ENCODE results near the gene SSB.
A peak's percentile ranks its signal among the peaks of the same experiment; 100 is the strongest.
"Not testable (repeated sequence)": the region's sequence is repeated elsewhere in the genome, so short reads cannot be mapped to it uniquely, and the experiment has no call there.

SSB gene

GRCh38 chr2:169782513-169782912, 16.2 kb upstream of the SSB start:
- DNase-seq: no peak

DNA sequence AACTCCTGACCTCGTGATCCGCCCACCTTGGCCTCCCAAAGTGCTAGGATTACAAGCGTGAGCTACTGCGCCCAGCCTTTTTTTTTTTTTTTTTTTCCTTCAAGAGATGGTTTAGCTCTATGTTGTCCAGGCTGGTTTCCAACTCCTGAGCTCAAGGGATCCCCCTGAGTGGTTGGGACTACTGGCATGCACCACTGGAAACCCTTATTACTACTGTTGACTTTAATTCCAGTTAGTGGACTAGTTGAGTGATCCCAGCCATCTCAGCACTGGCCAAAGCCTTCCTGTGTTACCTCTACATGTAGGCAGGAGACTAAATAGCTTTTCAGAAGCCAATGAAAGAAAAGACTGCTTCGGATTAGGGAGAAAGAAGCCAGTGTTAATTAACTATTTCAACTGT, 8.1 kb upstream of the SSB start:
- DNase-seq: no peak

DNA sequence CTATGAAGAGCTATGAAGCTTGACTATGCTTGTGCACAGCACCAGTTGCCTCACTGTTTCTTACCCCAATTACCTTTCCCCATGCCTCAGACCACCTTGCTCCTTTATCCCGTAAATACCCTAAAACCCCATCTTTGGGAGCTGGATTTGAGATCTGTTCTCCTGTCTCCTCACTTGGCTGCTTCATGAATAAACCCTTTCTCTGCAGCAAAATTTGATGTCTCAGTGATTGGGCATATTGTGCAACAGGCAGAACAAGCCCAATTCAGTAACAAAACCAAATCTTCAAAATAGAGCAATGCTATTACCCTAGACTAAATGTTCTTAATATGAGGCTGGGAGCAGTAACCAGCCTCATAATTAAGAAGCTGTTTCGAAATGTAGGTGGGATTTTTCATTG, 3.5 kb upstream of the SSB start:
- no peak for DNase-seq

GRCh38 chr2:169796441-169796840, 2.2 kb upstream of the SSB start:
- DNase-seq: no peak

GRCh38 chr2:169797601-169798000, 1.1 kb upstream of the SSB start:
- DNase-seq: no peak

DNA sequence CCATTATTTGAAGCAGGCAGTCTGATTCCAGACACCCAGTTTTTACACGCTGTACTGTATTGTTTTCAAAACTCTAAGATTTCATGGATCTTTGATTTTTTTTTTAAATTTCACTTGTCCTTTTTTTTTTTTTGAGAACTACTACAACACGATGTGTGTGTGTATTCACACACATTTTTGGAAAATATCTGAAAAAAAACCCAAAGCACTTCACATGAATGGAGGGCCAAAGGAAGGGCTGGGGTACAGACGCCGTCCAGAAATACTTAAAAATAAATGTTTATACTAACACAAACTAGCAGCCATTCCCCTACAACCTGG, 314 bp upstream of the SSB start:
- peak in 1 of 2 experiments; percentile 40 for DNase-seq

- DNase-seq: no peak
These were observed 4.8 kb downstream of the SSB start for GRCh38 chr2:169803480-169803879.

DNA sequence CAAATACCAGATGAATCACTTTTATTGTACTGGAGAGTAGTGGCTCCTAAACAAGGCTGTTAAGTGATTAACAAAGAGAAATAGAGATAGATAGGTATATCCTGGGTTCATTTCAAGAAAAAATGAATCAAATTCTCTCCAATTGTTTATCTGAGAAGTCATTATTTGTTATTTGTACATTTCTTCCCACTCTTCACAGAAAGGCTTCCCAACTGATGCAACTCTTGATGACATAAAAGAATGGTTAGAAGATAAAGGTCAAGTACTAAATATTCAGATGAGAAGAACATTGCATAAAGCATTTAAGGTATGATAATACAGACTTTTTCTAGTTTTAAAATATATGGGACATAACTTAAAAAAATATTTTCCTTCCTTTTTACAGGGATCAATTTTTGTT, 7.9 kb downstream of the SSB start:
- DNase-seq: no peak

GRCh38 chr2:169808221-169808620, 9.6 kb downstream of the SSB start:
- no peak for DNase-seq

DNA sequence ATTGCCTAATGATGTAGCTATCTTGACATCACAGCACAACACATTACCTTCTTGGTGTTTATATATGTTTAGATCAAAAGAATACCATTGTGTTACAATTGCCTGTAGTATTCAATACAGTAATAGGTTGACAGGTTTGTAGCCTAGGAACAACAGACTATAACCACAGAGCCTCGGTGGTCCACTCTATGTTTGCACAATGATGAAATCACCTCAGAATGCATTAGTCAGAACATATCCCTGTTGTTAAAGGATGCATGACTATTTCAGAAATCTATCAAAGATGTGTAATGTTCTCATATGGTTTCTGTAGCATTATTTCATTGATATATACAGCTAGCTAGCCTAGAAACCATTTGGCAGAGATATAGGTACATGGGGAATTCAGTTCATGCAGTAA, 17.2 kb downstream of the SSB start:
- DNase-seq: no peak

- not testable (repeated sequence) for DNase-seq
These were observed 18.3 kb downstream of the SSB start for GRCh38 chr2:169816961-169817360.

- not testable (repeated sequence) for DNase-seq
These were observed 18.7 kb downstream of the SSB start for GRCh38 chr2:169817369-169817768.

DNA sequence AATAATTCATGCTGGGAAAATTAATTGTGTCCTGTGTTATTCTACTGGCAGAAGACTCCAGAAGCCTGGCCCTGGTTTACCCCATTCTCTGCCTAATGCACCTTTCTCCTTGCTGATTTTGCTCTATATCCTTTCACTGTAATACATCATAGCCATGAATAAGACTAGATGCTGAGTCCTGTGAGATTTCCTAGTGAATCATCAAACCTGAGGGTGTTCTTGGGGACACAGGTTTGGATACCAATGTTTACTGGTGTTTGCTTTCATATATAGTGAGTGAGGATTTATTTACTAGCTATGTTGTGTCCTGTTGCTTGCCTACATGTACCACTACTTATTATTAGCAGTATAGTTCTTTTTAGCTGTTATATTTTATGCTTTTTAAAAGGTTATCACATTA, 19.6 kb downstream of the SSB start:
- no peak for DNase-seq

- no peak for DNase-seq
These were observed 20.4 kb downstream of the SSB start for GRCh38 chr2:169819106-169819505.

GRCh38 chr2:169820101-169820500, 21.4 kb downstream of the SSB start:
- DNase-seq: not testable (repeated sequence)

- no peak for DNase-seq
These were observed 23.4 kb downstream of the SSB start for GRCh38 chr2:169822036-169822435.

- DNase-seq: no peak
These were observed 24.2 kb downstream of the SSB start for GRCh38 chr2:169822785-169823392.

- DNase-seq: no peak
These were observed 25.3 kb downstream of the SSB start for GRCh38 chr2:169823996-169824372.

GRCh38 chr2:169824373-169825333, 26.0 kb downstream of the SSB start, which contains the start of gene METTL5:
METTL5 (minus strand) TSS chr2:169824905; CDS start chr2:169824597, 308 bp downstream.
- DNase-seq: peak; percentile 78 to 79

DNA sequence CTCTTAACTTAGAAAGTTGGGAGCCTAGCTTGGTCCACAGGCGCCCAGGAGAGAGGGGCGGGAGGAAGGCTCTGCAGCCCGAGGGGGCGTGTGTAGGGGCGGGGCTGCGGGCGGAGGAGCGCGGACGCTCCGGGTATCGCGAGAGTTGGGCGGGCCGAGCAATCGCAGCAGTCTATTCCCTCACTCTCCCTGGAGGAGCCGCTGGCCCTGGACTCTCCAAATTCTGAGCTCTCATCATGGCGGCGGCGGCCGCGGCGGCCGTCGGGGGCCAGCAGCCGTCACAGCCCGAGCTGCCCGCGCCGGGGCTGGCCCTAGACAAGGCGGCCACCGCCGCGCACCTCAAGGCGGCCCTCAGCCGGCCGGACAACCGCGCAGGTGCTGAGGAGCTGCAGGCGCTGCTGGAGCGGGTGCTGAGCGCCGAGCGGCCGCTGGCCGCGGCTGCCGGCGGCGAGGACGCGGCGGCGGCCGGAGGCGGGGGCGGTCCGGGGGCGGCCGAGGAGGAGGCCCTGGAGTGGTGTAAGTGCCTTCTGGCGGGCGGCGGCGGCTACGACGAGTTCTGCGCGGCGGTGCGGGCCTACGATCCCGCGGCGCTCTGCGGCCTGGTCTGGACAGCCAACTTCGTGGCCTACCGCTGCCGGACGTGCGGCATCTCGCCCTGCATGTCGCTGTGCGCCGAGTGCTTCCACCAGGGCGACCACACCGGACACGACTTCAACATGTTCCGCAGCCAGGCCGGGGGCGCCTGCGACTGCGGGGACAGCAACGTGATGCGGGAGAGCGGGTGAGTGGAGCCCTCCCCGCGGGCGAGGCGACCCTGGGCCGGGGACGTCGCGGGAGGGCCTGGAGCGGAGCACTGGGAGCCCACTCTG, 28.8 kb downstream of the SSB start, which contains the start of gene UBR3:
TSS of gene UBR3 (plus strand) at position 183 of the 869 bp plus-strand sequence. CDS start at position 237, 54 bp downstream.
- DNase-seq: peak; percentile 80 to 85

DNA sequence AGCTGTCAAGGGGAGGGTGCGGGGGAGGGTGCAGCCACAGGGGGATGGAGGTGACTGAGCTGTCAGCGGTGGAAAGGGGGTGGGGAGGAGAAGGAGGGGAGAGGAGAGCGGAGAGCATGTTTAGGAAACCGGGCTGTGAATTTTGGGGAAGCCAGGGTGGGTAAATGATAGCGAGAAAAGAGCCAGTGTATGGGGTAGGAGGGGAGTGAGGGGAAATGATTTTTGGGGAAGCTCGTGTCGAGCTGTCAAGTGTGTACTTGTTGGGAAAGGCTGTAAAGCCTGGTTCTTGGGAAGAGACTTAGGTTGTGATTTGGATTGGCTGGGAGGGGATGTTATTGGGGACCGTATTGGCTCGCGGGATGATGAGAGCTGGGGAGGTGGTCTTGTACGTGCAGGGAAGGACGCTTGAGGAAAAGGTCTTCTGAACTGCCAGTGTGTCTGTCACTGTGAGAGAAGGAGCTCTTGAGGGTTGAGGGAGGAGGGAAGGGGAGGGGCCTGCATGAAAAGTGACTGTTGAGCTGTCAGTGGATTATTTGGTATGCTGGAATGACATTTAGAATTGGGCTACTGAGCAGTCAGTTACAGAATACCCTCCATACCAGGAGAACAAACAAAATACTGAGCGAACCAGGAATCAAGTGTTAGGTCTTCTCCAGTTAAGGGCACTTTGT, 29.6 kb downstream of the SSB start:
- DNase-seq: peak; percentile 45 to 52

GRCh38 chr2:169834401-169834800, 35.7 kb downstream of the SSB start:
- DNase-seq: no peak

Measured in AML-193 (cell line).